Adrenal gland (tissue), 5 donors: Measurements from ENCODE around the gene ADARB2.

ENCODE experiments used
- POLR2A ChIP-seq, 2 donors: fragments of 450-650 bp; IDR thresholded peaks; one replicate each; pipeline ENCODE4 v1.6.1; 2017; ENCODE audit warnings: antibody characterized with exemption in 2 of 2, mild to moderate bottlenecking in 2 of 2, moderate library complexity in 1 of 2
- TF ChIP-seq, protein P1 (sequence below), 6 experiments: fragments of 450-650 bp in 4 of 6; fragments of 200-600 bp in 2 of 6; sonication (generic) in 1 of 6; IDR thresholded peaks; 1 replicate in 5 of 6; 2 replicates in 1 of 6; pipeline versions ENCODE4 v1.5.1 to v1.8.0; 2016 to 2021; ENCODE audit warnings: antibody characterized with exemption in 6 of 6, mild to moderate bottlenecking in 2 of 6, moderate library complexity in 1 of 6
- donor health status: DM: no; HTN: no; CAD: no.

DNA sequence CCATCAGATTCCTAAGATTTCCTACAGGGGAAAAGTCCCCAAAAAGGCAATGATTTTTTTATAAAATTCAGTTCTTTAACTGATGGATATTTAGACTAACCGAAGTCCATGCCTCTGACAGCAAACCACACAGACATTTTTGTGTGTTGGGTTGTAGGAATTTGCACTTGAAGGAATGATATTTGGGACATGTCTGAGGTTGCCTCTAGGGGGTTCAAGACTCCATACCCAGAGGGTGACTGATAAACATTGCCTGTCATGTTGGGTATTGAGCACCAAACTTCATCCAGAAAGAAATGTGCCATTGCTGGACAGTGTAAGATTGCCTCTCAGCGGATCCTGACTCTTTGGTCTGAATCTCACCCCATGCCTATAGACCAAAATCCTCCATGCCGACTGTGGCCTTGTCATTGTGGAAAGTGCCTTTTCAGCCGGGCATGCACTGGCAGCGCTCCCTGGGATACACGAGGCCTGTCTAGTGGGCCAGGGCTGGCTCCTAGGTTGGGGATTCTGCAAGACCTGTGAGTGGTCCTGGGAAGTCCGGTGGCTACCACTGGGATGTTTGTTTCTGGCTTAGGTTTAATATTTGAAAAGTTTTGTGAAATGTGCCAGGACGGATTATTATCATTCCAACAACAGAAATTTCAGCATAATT, 428.2 kb downstream of the ADARB2 start:
- no peak for TF ChIP-seq POLR2A (IDR thresholded peaks at IDR 0.05)
- TF ChIP-seq, protein P1, sequence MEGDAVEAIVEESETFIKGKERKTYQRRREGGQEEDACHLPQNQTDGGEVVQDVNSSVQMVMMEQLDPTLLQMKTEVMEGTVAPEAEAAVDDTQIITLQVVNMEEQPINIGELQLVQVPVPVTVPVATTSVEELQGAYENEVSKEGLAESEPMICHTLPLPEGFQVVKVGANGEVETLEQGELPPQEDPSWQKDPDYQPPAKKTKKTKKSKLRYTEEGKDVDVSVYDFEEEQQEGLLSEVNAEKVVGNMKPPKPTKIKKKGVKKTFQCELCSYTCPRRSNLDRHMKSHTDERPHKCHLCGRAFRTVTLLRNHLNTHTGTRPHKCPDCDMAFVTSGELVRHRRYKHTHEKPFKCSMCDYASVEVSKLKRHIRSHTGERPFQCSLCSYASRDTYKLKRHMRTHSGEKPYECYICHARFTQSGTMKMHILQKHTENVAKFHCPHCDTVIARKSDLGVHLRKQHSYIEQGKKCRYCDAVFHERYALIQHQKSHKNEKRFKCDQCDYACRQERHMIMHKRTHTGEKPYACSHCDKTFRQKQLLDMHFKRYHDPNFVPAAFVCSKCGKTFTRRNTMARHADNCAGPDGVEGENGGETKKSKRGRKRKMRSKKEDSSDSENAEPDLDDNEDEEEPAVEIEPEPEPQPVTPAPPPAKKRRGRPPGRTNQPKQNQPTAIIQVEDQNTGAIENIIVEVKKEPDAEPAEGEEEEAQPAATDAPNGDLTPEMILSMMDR (IDR thresholded peaks at IDR 0.05): no peak
